ENCODE data around the gene FGFR3.

FGFR3 gene

DNA sequence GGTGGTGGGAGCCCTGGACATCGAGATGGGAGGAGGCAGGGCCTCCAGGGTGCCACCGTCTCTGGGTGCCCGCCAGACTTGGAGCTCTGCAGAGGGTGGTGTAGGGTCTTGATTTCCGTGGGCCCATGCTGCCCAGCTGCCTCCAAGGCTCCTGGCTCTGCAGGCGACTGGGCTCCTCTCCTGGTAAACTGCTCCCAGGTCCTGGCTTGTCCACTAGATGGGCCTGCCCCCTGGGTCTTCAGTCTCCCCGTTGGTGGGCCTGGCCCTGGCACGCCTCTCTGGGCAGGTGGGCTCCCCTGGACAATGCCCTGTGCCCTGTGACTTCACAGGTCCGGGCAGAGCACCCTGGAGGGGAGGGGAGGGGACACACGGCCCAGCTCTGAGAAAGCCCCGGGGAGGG, 7.7 kb downstream of the FGFR3 start:
- no peak overlapping the region for H3K4me3 ChIP-seq (ENCODE audit: low read depth, low read length)
- H3K9ac ChIP-seq, result no peak overlapping the region
- no peaks in the 10 kb centered on the region for H3K27me3 ChIP-seq (ENCODE audit: control insufficient read depth, insufficient read depth, low read length)
- H2AFZ ChIP-seq, result no peak overlapping the region
- H3K27ac ChIP-seq, result no peak overlapping the region
- no peak overlapping the region for H3K4me2 ChIP-seq (ENCODE audit: low read length)
- H3K36me3 ChIP-seq (ENCODE audit: control insufficient read depth, insufficient read depth, low read length), result no peaks in the 10 kb centered on the region
- H3K9me3 ChIP-seq (ENCODE audit: control insufficient read depth, low read length), result no peaks in the 10 kb centered on the region
- H3K79me2 ChIP-seq, result no peaks in the 10 kb centered on the region
- TF ChIP-seq, protein P1, sequence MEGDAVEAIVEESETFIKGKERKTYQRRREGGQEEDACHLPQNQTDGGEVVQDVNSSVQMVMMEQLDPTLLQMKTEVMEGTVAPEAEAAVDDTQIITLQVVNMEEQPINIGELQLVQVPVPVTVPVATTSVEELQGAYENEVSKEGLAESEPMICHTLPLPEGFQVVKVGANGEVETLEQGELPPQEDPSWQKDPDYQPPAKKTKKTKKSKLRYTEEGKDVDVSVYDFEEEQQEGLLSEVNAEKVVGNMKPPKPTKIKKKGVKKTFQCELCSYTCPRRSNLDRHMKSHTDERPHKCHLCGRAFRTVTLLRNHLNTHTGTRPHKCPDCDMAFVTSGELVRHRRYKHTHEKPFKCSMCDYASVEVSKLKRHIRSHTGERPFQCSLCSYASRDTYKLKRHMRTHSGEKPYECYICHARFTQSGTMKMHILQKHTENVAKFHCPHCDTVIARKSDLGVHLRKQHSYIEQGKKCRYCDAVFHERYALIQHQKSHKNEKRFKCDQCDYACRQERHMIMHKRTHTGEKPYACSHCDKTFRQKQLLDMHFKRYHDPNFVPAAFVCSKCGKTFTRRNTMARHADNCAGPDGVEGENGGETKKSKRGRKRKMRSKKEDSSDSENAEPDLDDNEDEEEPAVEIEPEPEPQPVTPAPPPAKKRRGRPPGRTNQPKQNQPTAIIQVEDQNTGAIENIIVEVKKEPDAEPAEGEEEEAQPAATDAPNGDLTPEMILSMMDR (IDR thresholded peaks at IDR 0.05), result no peak
- H3K4me1 ChIP-seq, result no peaks in the 10 kb centered on the region

DNA sequence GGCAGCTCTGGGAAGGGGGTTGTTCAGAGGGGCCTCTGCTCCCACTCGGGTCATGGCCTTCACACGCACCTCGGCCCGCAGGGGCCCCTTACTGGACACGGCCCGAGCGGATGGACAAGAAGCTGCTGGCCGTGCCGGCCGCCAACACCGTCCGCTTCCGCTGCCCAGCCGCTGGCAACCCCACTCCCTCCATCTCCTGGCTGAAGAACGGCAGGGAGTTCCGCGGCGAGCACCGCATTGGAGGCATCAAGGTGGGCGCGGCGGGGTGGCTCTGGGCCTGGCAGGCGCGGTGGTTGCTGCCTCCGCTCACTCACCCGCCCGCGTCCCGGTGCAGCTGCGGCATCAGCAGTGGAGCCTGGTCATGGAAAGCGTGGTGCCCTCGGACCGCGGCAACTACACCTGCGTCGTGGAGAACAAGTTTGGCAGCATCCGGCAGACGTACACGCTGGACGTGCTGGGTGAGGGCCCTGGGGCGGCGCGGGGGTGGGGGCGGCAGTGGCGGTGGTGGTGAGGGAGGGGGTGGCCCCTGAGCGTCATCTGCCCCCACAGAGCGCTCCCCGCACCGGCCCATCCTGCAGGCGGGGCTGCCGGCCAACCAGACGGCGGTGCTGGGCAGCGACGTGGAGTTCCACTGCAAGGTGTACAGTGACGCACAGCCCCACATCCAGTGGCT, 8.3 kb downstream of the FGFR3 start:
- no peak overlapping the region for H3K4me2 ChIP-seq (ENCODE audit: low read length)
- H3K79me2 ChIP-seq, result no peaks in the 10 kb centered on the region
- H3K4me3 ChIP-seq (ENCODE audit: low read depth, low read length), result no peak overlapping the region
- no peaks in the 10 kb centered on the region for H3K27me3 ChIP-seq (ENCODE audit: control insufficient read depth, insufficient read depth, low read length)
- no peak overlapping the region for H3K27ac ChIP-seq
- no peak overlapping the region for H3K9ac ChIP-seq
- H3K9me3 ChIP-seq (ENCODE audit: control insufficient read depth, low read length), result no peaks in the 10 kb centered on the region
- TF ChIP-seq, protein P1 (IDR thresholded peaks at IDR 0.05), result no peak
- no peaks in the 10 kb centered on the region for H3K4me1 ChIP-seq
- H2AFZ ChIP-seq, result no peak overlapping the region
- no peaks in the 10 kb centered on the region for H3K36me3 ChIP-seq (ENCODE audit: control insufficient read depth, insufficient read depth, low read length)

DNA sequence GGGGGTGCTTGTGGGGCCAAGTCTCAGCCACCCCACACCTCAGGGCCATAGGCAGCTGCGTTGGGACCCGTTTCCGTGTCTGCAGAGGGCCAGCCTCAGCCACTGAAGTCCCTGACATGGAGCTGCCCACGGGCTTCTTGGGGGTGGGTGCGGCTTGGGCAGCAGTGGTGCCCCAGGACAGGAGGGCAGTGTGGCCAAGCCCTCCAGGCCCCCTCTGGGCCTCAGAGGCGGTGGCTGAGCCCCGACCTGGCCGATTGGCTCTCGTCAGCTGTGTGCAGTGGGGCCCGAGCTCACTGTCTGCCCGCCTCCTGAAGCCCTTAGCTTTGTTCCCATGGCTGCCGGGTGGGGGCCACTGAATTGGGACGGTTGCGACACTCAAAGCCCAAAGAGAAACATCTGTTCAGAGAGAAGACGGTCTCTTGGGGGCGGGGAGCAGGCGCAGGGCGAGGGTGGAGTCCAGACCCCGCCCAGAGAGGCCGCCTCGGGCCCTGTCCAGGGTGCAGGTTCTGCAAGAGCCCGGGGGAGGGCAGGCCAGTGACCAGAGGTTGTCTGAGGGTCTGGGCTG, 9.1 kb downstream of the FGFR3 start:
- H3K36me3 ChIP-seq (ENCODE audit: control insufficient read depth, insufficient read depth, low read length), result no peaks in the 10 kb centered on the region

DNA sequence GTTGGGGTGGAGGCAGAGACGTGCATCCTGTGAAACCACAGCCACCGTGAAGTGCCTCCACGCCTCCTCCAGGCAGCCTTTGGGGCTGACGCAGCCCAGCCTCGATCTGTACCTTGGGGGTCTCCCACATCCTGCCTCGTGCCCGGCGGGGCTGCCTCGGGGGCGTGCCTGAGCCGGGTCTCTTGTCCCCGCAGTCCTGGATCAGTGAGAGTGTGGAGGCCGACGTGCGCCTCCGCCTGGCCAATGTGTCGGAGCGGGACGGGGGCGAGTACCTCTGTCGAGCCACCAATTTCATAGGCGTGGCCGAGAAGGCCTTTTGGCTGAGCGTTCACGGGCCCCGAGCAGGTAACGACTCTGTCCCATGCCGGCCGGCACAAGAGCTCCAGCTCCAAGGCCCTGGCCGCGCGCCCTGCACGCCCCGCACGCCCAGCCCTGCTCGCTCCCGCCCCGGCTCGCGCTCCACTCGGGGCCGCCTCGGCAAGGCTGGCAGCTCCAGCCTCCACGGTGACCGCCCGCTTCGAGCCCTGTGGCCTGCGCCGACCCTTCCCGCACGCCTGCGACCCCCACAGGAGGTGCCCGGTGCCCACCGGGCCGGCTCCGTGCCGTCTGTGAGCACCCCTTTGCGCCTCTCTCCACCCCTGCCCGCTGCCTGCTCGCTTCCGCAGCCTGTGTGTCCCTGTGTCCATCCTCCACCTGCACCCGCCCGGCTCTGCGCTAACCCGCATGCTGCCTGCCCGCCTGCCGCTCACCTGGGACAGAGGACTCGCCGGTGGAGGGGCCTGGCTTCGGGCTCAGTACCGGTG, 9.8 kb downstream of the FGFR3 start:
- H3K9ac ChIP-seq, result no peak overlapping the region
- no peaks in the 10 kb centered on the region for H3K4me1 ChIP-seq
- TF ChIP-seq, protein P1 (IDR thresholded peaks at IDR 0.05), result no peak
- no peaks in the 10 kb centered on the region for H3K79me2 ChIP-seq
- H2AFZ ChIP-seq, result no peak overlapping the region
- no peaks in the 10 kb centered on the region for H3K9me3 ChIP-seq (ENCODE audit: control insufficient read depth, low read length)
- H3K27me3 ChIP-seq (ENCODE audit: control insufficient read depth, insufficient read depth, low read length), result no peaks in the 10 kb centered on the region
- H3K27ac ChIP-seq, result no peak overlapping the region
- no peaks in the 10 kb centered on the region for H3K36me3 ChIP-seq (ENCODE audit: control insufficient read depth, insufficient read depth, low read length)
- no peak overlapping the region for H3K4me2 ChIP-seq (ENCODE audit: low read length)
- H3K4me3 ChIP-seq (ENCODE audit: low read depth, low read length), result no peak overlapping the region

More for the DNA sequence above, 9.1 kb downstream of the FGFR3 start:
- H3K9me3 ChIP-seq (ENCODE audit: control insufficient read depth, low read length), result no peaks in the 10 kb centered on the region
- no peak overlapping the region for H3K27ac ChIP-seq
- H3K79me2 ChIP-seq, result no peaks in the 10 kb centered on the region
- no peak overlapping the region for H3K9ac ChIP-seq
- no peak overlapping the region for H2AFZ ChIP-seq
- no peak overlapping the region for H3K4me2 ChIP-seq (ENCODE audit: low read length)
- H3K4me1 ChIP-seq, result no peaks in the 10 kb centered on the region
- H3K27me3 ChIP-seq (ENCODE audit: control insufficient read depth, insufficient read depth, low read length), result no peaks in the 10 kb centered on the region
- H3K4me3 ChIP-seq (ENCODE audit: low read depth, low read length), result no peak overlapping the region
- TF ChIP-seq, protein P1 (IDR thresholded peaks at IDR 0.05), result no peak
